HG02588 (cell line): ENCODE results near the gene ALG5.

ENCODE experiments used
- ATAC-seq: cut with Tn5 transposase; IDR thresholded peaks from one replicate; pipeline ENCODE4 v1.9.1; 2021; ENCODE audit warnings: mild to moderate bottlenecking, moderate library complexity; ENCODE audit not compliant: unreplicated experiment

Gene ALG5, protein sequence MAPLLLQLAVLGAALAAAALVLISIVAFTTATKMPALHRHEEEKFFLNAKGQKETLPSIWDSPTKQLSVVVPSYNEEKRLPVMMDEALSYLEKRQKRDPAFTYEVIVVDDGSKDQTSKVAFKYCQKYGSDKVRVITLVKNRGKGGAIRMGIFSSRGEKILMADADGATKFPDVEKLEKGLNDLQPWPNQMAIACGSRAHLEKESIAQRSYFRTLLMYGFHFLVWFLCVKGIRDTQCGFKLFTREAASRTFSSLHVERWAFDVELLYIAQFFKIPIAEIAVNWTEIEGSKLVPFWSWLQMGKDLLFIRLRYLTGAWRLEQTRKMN

DNA sequence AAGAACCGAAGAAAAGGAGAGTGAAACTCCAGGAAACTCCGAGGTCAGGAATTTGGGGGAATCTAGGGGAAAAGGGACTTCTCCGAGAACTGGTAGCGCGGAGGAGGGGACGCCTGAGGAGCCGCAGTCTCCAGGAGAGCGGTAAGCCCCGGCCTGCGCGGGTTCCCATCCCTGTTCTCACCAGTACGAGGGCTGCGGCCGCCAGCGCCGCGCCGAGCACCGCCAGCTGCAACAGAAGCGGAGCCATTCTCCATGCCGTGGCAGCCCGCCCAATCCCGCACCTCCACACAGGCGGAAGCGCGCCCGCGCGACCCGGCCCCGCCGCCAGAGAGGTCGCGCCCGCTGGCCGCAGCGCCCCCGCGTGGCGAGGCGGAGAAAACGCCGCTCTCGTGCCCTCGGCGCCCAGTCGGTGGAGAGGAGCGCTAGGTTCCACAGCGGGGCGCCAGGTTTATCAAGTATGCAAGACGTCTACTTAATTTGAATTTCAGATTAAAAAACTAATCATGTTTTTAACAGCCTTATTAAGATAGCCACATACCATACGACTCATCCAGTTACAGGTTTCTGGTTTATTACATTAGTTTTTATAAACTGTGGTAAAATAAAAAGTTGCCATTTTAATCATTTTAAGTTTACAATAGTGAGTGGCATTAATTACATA lies at the start of gene ALG5:
Gene ALG5 (minus strand): TSS at position 287 of the 661 bp plus-strand sequence. CDS start 40 bp downstream, at position 247.
- peak; percentile 67 for ATAC-seq

DNA sequence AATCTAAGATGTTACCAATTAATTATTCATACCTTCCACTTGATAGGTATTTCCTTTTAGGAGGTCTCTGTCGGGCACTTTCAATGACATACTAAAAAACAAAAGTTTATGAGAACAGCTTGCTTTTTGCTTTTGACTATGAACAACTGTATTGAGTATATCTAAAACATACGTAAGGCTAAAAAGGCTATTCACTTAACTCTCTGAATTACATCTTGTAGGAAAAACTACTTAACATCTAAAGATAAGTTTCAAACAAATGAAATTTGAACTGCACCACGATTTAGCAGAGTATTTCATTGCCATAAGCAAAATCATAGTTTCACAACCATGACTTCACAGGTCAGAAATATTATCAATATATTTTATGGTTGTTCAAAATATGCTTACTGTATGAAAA lies 48.7 kb upstream of the ALG5 start:
- no peak for ATAC-seq

DNA sequence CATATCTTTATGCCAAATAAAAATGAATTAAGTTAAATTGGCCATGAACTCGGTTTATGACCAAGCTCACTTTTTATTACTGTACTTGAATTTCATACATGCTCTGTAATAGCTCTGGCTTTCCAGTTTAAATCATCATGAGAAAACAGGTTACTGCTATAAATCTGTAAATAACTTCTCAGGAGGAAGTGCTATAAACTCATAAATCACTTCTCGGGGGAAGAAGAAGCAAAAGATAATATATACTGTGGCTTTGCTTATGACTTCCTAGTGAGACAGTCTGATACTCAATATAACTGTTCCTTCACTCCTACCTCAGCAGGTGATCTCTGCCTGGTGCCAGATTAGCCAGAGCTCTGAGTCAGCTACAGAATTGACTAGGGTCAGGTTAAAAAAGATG lies 47.9 kb upstream of the ALG5 start:
- ATAC-seq: no peak

DNA sequence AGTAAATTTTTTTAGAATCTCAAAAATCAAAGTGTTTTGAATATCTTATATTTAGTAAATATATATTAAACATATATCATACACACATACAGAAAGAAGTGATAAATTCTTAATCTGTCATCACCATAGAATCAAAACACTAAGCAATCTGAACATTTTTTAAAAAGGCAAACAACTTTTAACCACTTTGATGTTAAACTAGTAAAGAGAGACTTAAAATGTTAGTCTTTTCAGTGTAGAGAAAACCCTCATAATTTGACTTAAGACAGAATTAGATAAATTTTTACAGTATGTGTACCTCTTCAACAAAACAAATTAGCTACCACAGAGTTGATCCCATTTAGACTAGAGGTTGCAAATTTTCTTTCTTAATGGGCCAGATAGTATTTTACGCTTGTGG lies 46.9 kb upstream of the ALG5 start:
- ATAC-seq: no peak

DNA sequence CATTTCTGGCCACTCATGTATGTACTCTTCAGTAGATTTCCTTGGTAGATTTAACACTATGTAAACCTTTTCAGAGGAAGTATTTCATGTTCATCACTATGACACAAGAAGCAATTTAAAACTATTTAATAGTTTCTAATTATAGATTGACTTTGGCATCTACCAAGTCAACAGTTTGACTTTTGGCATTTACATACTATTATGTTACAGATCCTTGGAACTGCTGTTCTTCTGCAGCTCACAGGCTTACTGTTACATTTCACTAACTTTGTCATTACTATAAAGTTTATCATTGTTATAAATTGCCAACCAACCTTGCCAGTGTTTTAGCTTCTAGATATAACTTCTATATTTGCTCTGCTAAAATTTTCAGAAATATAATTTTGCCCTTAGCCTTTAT lies 41.6 kb upstream of the ALG5 start:
- ATAC-seq: no peak

DNA sequence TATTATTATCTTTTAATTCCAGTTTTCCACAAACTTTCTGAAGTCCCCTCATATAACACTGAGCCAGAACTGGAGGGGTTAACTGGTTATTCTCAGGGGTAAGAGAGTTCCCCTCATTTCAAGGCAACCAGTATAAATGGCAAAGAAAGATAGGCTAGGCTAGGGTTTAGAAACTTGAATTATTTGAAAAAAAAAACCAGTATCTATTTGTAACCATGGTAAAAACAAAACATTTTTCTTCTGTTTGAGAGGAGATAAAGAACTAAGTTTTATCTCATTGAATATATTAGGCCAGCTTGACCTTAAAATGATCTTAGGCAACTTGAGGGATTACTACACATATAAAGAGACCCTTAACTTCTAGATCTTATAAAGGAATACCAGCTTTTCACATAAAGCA lies 40.8 kb upstream of the ALG5 start:
- no peak for ATAC-seq

DNA sequence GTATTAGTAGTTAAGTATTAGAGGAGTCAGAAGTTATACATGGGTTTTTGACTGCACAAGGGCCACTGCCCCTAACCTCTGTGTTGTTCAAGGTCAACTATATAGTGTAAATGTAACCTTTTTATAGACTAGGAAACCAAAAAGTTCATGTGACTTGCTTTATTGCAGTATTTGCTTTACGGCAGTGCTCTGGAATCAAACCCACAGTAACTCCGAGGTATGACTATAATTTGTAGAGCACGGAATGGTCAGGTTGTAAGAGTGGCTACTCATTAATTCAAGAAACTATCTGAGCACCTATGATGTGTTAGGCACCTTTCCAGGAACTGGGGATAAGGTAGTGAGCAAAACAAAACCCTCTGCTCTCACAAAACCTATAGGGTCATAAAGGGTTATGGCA lies 38.1 kb upstream of the ALG5 start:
- ATAC-seq: no peak

DNA sequence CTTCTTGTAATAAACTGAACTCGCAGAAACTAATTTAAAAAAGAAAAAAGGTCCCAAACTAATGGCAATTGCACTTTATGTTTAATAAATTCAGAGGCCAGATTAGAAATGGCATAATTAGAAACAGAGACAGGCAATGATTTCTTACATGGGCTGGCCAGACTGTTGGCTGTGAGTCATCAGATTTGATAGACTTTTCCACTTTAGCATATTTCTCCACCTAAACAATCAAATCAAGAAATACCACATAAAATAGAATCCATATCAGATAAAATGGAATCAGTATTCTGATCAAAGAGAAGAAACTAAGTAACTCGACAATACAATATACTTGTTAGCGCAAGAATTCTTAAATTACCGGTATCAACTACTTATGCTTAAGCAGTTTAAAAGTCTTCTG lies 30.5 kb upstream of the ALG5 start:
- ATAC-seq: no peak

DNA sequence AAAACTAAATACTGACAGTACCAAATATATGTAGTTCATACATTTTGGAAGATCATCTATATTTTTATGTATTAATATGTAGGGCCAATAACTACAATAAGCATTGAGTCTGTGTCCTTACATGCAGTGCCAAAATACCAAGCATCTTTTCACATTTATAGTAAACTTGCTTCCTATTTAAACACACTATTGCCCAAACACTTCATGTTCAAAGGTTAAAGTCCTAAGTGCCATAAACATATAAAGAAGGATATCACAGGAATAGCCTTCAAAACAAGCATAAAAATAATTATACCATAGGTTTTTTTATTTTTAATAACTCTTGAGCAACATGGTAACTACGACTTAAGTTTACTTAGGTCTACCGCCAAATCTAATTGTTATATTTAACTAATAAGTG lies 28.5 kb upstream of the ALG5 start:
- no peak for ATAC-seq

DNA sequence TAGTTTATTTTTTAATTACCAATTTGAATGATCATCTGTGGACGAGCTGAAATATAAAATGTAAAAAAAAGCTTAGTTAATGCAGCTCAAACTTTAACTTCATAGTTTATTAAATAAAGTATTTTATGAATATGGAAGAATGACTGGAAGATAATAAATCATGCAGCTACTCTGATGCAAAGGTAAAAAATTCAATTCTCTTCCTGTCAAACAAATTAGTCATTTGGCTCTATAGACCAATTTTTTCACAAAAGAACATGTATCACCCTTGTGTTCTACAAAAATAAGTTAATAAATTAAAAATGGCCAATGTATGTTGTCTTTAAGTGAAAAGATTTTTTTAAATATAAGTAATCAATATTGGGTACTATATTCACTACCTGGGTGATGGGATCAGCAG lies 27.6 kb upstream of the ALG5 start:
- ATAC-seq: no peak

DNA sequence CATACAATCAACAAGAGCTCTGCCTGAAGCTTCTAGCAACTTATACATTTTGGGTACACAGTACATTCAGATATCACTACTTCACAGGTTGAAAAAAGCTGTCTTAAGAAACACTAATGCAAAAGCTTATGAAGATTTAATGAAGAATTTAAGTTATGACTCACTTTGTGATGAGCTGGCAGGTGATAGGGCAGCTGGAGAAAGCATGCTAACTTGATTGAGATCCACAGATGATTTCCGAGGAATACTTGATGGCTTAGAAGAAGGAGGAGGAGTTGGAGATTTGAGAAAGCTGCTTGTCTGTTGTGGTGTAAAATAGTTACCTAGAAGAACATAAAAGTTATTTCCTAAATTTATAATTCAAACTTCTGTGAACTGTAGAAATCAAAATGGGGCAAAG lies 24.7 kb upstream of the ALG5 start:
- ATAC-seq: no peak

DNA sequence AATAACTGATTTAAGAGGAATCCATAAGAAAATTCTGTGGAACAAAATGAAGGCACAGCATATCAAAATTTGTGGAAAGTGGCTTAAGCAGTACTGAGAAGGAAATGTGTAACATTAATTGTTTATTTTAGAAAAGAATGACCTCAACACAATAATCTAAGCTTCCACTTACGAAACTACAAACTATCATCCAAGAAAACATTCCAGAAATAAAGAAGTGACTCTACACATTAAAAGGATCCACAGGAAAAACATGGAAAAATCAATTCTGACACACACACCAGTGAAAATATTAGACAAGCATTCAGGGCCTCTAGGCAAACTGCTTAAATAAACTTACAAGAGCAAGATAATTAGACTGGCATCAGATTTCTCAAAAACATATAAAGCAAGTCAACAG lies 15.5 kb upstream of the ALG5 start:
- ATAC-seq: no peak

DNA sequence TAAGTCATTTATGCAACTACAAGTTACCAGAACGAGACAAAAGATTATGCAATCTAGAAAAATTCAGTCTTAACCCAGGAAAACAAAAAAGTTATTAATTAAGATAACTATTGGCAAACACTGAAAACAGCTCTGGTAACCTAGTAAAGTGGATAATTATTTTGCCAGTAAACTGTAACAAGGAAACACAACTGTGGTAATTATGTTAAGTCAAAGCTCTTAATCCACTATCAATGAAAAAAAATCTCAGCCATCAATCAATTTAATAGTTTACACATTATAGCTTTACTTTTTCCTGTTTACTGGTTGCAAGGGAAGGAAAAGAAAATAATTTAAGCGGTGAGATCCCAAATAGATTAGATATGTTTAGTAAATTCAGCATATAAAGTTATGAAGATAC lies 12.6 kb upstream of the ALG5 start:
- ATAC-seq: no peak

DNA sequence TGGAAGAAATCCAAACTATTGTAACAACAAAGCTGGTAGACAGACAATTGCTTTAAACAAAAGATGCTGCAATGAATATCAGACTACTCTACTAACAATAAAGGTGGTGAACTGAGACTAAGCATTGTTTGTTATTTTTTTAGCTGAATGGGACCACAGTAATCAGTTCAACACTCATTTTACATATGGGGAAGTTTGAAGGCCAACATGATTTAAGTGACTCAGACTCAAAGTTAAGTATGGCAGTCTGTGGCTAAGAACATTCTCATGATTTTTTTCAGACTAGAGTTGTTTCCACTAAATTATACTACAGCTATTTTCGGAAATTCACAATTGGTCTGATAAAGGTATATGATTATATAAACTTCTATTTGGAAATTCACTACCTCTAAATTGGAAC lies 11.9 kb upstream of the ALG5 start:
- ATAC-seq: no peak

DNA sequence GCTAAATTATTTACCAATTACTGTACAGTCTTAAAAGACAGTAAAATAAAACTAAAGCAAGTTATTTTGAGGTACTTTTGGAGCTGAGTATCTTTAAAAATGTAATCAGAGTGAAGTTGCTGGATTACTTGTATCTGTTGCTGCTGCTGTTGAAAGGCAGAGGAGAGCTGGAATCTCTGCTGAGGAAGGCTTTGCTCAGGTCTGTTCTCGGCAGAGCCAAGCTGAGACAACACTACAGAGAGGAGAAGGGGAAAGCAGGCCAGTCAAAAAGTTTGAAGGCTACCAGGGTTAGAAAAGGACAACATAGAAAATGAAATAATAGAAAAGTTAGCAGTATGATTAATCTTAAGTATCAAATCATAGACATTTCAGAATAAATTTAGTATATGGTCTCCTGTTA lies 11.3 kb upstream of the ALG5 start:
- ATAC-seq: no peak

DNA sequence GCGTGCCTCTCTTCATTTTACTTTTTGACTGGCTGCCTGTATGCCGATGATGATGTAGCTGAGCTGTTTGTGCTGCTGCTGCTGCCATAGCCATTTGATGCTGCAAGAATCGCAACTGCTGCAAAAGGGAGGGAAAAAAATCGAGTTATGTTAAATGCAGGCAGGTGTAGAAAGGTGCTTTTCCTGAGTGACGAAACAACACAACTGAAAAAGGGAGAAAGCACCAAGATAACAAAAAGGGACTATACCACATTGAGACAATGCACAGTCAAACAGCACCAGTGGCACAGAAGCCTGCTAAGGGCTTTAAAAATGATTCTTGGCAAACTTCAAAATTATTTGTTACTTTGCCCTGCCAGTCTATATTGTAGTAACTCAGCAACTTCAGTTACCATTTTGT lies 10.6 kb upstream of the ALG5 start:
- no peak for ATAC-seq

DNA sequence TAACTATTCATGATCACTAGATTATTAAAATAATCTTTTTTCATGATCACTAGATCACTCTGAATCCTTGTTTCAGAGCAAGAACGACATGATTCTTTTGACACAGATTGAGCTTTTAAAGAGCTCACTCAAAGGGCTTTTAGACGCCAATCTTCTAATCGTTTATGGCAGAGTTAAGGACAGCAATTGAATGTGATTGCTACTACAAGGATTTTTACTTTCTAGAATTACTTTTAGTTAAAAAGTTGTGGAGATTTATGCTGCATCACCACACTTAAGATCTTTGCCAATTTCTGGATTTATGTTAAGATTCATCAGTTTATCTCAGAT lies 2.7 kb upstream of the ALG5 start:
- ATAC-seq: no peak

DNA sequence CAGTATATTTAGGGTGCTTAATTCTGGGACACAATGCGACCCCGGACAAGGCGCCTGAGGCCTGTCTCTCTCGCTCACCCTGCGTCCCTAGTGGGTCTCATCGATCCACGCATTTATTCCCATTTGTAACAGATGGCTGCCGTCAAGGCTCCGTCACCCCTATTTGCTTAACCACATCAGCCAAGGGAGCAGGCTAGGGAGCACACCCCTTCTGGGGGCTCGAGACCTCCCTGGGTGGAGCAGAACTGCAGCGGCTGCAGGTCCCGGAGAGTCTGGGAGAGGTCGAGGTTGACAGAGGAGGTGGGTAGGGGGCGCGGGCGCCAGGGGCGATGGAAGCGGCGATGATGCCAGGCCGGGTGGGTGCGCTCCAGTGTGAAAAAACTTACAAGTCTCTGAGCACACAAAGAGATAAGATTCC lies 507 bp downstream of the ALG5 start:
- ATAC-seq: no peak

DNA sequence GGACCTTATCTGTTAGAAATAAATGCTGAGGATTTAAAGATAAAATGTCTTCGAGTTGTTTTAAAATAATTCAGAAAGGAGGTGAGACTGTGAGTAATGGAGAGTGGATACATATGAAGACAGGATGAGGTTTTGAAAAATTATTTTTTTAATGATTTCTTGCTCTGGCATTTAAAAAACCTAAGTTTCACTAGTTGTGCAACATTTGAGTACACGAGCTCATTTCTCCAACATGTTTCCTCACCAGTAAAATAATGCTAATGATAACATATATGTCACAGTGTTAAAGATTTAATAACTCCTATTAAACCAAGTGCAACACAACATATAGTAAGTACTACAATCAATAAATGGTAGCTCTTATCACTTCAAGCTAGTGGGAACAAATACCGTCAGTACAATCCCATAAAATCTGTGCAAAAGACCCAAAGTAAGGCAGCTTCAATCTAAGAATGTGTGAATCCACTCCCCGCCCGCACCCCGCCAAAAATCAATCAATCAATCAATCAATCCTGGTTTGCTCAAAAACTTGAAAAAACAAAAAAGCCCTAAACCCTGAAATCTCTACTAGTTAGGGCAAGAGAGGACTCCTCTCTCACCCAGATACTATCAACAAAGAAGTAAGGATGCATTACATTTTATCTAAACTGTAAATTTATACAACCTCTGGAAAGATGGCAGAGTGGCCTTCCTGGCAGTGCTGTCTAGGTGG lies 1.3 kb downstream of the ALG5 start:
- no peak for ATAC-seq

DNA sequence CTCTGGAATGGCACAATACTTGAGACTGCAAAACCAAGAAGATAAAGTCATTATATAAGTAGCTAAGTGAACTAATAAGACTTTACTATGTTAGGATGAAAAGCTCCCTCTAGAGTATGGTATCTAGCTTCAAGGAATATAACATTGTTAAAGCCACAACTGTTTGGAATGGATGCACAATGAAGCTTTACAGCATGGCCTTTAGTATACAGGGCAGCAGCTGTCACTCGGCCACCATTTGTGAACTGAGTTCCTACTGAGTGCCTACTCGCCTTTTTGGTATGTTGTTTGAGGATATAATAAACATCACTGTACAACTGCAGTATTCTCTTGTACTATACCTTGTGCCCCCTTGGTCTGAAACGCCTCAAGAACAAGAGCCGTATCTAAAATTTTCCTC lies 6.8 kb downstream of the ALG5 start:
- ATAC-seq: no peak

DNA sequence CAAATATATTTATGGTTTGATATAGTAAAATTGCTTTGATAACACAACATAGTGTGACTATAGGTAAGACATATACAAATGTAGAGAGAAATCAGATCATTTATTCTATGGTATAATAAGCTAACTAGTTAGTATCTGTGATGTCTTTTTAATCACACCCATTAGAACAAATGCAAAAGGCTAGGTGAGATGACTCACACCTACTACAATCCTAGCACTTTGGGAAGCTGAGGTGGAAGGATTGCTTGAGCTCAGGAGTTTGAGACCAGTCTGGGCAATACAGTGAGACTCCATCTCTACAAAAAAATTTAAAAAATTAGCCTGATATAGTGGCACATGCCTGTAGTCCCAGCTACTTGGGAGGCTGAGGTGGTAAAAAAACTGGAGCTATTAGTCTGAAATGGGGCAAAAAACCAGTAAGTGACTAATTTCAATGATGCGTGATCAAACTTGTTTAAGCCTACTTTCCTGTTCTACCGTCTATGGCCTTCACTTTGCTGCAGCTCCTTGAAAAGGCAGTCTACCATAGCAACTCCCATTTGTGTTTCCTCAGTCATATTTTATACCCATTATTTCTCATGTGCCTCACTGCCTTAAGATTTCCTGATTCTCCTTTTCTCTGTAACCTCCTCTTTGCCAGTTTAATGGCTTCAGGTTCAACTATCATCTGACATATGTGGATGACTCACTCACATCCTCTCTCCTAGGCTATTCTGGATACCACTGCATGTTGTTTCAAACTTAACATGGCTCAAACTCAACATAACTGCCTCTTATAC lies 12.5 kb downstream of the ALG5 start:
- no peak for ATAC-seq
